8988T (cell line): ENCODE data around the gene PROSER1.
"Not testable (repeated sequence)": the region's sequence is repeated elsewhere in the genome, so short reads cannot be mapped to it uniquely, and the experiment has no call there.

ENCODE experiments used
- DNase-seq: peaks from one replicate; pipeline ENCODE4 v3.0.0; 2011

Gene PROSER1

GRCh38 chr13:39023316-39023715 is 14.6 kb downstream of the PROSER1 start:
- no peak for DNase-seq

GRCh38 chr13:39020853-39021462 is 16.9 kb downstream of the PROSER1 start:
- DNase-seq: no peak

DNA sequence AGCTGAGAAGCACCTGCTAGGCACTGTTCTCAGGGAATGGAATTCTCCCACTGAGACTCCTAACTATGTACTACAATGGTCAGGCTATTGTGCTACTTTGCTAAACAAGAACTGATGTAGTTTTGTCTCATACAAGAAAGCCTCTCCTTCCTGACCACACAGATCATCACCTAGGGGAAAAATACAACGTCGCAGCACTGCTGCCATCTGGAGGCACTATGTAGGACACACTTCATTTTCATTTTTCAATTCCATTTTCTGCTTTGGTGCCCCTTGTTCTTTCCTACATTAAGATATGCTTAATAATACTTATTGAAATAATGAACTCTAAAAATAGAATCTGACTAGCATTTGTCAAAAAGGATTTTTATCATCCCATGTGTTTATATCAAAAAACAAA is 21.1 kb downstream of the PROSER1 start:
- peak; percentile 13 for DNase-seq

GRCh38 chr13:39016087-39016486 is 21.8 kb downstream of the PROSER1 start:
- DNase-seq: no peak

- DNase-seq: no peak
Observed at GRCh38 chr13:39013462-39013861, 24.4 kb downstream of the PROSER1 start.

DNA sequence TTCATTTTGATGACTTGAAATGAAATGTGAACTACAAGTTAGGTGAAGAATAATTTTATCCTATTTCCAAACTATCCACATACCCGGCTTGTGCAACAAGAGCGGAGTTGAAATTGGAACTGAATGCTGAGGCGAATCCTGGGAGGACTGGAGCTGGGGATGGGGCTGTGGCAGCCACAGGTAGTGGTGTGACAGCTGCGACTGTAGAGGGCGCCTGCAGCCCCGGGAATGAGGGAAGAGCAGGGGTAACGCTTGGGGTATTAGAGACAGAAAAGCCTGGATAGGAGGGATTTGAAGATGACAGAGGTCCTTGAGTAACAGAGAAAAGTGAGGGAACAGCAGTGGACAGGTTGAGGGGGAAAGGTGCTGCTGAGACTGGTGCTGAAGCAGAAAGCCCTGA is 25.3 kb downstream of the PROSER1 start:
- DNase-seq: peak; percentile 20

DNA sequence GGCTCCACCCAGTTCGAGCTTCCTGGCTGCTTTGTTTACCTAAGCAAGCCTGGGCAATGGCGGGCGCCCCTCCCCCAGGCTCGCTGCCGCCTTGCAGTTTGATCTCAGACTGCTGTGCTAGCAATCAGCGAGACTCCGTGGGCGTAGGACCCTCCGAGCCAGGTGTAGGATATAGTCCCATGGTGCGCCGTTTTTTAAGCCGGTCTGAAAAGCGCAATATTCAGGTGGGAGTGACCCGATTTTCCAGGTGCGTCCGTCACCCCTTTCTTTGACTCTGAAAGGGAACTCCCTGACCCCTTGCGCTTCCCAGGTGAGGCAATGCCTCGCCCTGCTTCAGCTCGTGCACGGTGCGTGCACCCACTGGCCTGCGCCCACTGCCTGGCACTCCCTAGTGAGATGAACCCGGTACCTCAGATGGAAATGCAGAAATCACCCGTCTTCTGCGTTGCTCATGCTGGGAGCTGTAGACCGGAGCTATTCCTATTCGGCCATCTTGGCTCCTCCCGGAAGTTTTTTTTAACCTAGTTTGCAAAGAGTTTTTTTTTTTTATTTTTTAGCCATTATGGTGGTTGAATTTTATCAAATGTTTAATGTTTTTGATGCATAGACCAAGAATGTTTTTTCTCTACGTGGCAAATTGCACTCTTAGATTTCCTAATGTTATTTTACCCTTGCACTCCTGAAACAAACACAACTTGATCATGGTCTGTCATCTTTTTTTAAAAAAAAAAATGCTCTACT is 31.3 kb downstream of the PROSER1 start:
- DNase-seq: not testable (repeated sequence)

DNA sequence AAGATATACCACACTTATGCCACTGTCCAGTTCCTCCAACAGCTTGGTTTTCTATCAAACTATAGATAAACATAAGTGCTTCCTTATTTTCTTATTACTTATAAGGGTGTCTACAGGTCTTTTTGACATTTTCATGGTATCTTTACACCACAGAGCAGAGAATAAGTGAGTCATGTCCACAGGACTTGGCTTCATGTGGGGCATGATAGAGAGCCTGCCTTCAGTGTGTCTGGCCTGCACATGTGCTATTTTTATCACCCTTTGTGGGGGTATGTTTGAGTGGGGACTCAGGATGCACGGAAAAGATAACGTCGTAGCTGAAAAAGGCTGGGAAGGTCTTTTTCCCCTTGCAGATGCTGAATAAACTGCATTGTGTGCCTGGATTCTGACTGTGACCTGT is 39.1 kb downstream of the PROSER1 start:
- DNase-seq: no peak

GRCh38 chr13:38993381-38993780 is 44.5 kb downstream of the PROSER1 start:
- no peak for DNase-seq

DNA sequence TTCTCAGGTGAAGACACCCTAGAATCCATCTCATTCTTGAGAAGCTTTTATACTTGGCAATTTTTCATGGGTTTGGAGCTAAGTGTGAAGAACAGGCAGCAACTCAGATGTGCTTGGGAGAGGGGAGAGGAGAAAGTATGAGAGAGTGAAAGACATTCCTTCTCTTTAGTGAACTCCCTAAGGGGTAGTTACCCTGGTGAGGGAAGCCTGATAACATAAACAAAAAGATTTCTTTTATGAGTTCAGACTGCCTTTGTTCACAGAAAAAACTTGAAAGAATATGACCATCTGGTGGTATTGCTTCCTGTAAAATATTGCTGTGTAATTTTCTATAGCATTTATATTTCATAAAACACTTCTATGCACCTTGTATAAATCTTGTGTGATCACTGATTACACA is 47.2 kb downstream of the PROSER1 start, which contains the start of gene STOML3:
Gene STOML3, minus strand, starts transcription at position 139 of the 400 bp plus-strand sequence. Its CDS starts 110 bp downstream, at position 29.
- no peak for DNase-seq

- no peak for DNase-seq
Observed at GRCh38 chr13:38981096-38981495, 56.8 kb downstream of the PROSER1 start.

DNA sequence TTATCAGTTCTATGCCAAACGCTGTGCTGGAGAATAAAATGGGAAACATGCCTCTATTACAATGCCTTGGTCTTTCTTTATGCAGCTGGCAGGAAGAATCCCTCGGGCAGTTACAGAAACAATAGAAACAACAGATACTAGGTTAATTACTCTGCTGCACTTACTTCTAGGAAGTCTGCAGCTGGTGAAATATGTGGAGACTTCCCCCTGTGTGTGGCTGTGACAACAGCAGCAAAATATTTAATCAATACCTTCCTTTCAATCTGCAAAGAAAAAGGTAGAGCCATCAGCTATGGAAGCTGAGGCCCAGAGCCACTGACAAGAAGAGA is 57.2 kb downstream of the PROSER1 start:
- DNase-seq: no peak

- DNase-seq: no peak
Observed at GRCh38 chr13:38979891-38980749, 57.8 kb downstream of the PROSER1 start.

- DNase-seq: no peak
Observed at GRCh38 chr13:38970380-38971051, 67.4 kb downstream of the PROSER1 start.

- DNase-seq: no peak
Observed at GRCh38 chr13:38969187-38969586, 68.7 kb downstream of the PROSER1 start.

DNA sequence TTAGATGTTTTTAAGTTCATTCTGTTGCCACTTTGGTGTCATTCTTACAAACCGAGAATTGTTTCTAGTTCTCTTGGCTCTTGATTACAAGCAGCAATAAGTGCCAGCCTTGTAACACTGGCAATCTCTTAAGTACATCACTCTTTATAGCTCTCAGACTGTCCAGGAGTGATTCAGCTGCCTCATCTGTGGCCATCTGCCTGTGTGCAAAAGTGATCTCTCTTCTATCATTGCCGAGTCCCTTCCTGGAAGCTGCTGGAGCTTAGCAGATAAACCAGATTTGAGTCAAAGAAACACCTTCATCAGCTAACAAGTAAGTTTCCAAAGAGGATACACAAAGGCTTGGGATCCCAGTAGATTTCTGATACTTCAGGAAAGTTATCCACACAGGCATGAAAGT is 70.4 kb downstream of the PROSER1 start:
- no peak for DNase-seq

DNA sequence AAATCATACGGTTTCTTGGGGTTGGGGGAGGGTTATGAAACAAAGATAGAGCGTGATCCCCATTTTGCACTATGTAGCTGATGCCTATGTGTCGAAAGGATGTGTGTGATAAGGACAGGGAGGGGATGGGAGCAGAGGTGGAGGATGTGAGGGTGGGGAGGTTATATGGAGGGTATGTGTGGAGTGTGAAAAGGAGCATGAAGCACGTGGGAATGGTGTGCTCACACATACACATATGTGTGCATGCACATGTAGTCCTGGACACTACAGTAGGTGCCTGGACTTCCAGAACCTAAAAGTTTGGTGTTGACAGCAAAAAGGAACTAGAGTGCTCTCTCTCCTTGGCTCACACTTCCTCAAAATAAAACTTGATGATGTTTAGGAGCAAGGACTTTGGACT is 72.6 kb downstream of the PROSER1 start:
- no peak for DNase-seq

DNA sequence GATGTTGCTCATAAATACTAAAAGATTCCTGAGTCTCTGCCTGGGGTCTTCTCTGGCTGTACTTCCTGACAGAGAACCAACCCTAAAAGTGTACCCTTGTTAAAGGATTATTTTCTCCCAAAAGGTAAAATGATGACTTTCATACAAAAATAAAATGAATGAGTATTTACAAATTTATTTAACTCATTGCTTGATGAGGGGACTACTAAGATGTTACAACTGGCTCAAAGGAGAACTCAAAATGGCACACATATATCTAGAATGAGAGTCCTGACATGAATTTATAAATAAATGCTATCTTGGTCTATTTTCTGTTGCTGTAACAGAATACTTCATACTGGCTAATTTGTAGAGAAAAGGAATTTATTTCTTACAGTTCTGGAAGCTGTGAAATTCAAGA is 77.7 kb downstream of the PROSER1 start:
- DNase-seq: no peak
